GM23248 (cell line): ENCODE results near the gene CDH11. TPM values are rescaled to one million over a fixed set of nuclear protein-coding genes. Genes with fewer than 3 reads are reported as not detected.

Experiments
- DNase-seq: peaks from one replicate; pipeline ENCODE4 v3.0.0-alpha.2; 2015
- H2AFZ ChIP-seq: fragments of 200-600 bp; sonication (generic); 2 replicates; pipeline ENCODE4 v1.6.1; 2016; ENCODE audit warnings: antibody characterized with exemption
- H3F3A ChIP-seq: fragments of 200-600 bp; sonication (generic); 2 replicates; pipeline ENCODE4 v1.6.1; 2016; ENCODE audit warnings: mild to moderate bottlenecking, antibody characterized with exemption, mixed run types; ENCODE audit not compliant: insufficient read depth
- H3K27ac ChIP-seq: fragments of 200-600 bp; sonication (generic); 2 replicates; pipeline ENCODE4 v1.5.1; 2016; ENCODE audit warnings: mild to moderate bottlenecking
- H3K27me3 ChIP-seq: fragments of 200-600 bp; sonication (generic); replicated peaks from 2 replicates; pipeline ENCODE4 v1.6.1; 2016; ENCODE audit warnings: mild to moderate bottlenecking; ENCODE audit not compliant: insufficient read depth
- H3K36me3 ChIP-seq: fragments of 200-600 bp; sonication (generic); 2 replicates; pipeline ENCODE4 v1.6.1; 2016; ENCODE audit warnings: low read depth, mild to moderate bottlenecking
- H3K4me1 ChIP-seq: fragments of 200-600 bp; sonication (generic); 2 replicates; pipeline ENCODE4 v1.6.1; 2016; ENCODE audit warnings: mild to moderate bottlenecking; ENCODE audit not compliant: insufficient read depth
- H3K4me2 ChIP-seq: fragments of 200-600 bp; sonication (generic); one replicate; pipeline ENCODE4 v1.6.1; 2016; ENCODE audit warnings: mild to moderate bottlenecking; ENCODE audit not compliant: unreplicated experiment
- H3K4me3 ChIP-seq: fragments of 200-600 bp; sonication (generic); 2 replicates; pipeline ENCODE4 v1.5.1; 2016; ENCODE audit warnings: mild to moderate bottlenecking
- H3K79me2 ChIP-seq: fragments of 200-600 bp; sonication (generic); 2 replicates; pipeline ENCODE4 v1.6.1; 2016; ENCODE audit warnings: mild to moderate bottlenecking; ENCODE audit not compliant: insufficient read depth
- H3K9ac ChIP-seq: fragments of 200-600 bp; sonication (generic); 2 replicates; pipeline ENCODE4 v1.6.1; 2016; ENCODE audit warnings: mild to moderate bottlenecking
- H3K9me2 ChIP-seq: fragments of 200-600 bp; sonication (generic); 2 replicates; pipeline ENCODE4 v1.6.1; 2016; ENCODE audit warnings: mixed run types, mild to moderate bottlenecking, moderate library complexity; ENCODE audit not compliant: insufficient read depth
- H3K9me3 ChIP-seq: fragments of 200-600 bp; sonication (generic); one replicate; pipeline ENCODE4 v1.6.1; 2017; ENCODE audit warnings: low read depth
- H4K20me1 ChIP-seq: fragments of 200-600 bp; sonication (generic); 2 replicates; pipeline ENCODE4 v1.6.0; 2016; ENCODE audit not compliant: insufficient read depth
- EZH2 ChIP-seq: fragments of 200-600 bp; sonication (generic); IDR thresholded peaks from 2 replicates; pipeline ENCODE4 v1.6.1; 2018; ENCODE audit warnings: antibody characterized with exemption, mild to moderate bottlenecking; ENCODE audit not compliant: insufficient read depth, poor library complexity, severe bottlenecking
- EZH2phosphoT487 ChIP-seq: fragments of 200-600 bp; sonication (generic); IDR thresholded peaks from 2 replicates; pipeline ENCODE4 v1.6.1; 2018; ENCODE audit warnings: antibody characterized with exemption, moderate library complexity, mild to moderate bottlenecking, low read depth; ENCODE audit not compliant: insufficient read depth
- WGBS, 2 experiments: methylation state at CpG; one replicate each; pipeline ENCODE4 v1.1.6; 2015 to 2017; ENCODE audit warnings: low lambda C conversion rate in 2 of 2, low coverage in 1 of 2; ENCODE audit errors: missing lambda C conversion rate in 2 of 2; 5-methylcytosine and 5-hydroxymethylcytosine counted together
- in situ Hi-C: fragments of 300-500 bp; cut with MboI; formaldehyde crosslinking; loops from 2 replicates; pipeline ENCODE4 v1.15.0; 2020
- polyA plus RNA-seq: library from polyadenylated mRNA; unstranded; fragments of >200 nt; fragmentation: Nextera tagmentation; extraction: Ambion mirVana; gene quantifications from 2 replicates; pipeline ENCODE4 v1.2.1, GENCODE V29; 2016
- total RNA-seq: library from RNA; depleted of rRNA; stranded (reverse); fragments of >200 nt; shearing (Covaris generic); gene quantifications from 2 replicates; pipeline ENCODE4 v1.2.3, GENCODE V29; 2014

The CDH11 gene
- total and polyA plus RNA-seq, 2 experiments from 2014 or later: 264 to 525 TPM

GRCh38 chr16:64898159-64898558, 223.7 kb downstream of the CDH11 start:
- H3K36me3 ChIP-seq: no peaks in the 10 kb centered on the region
- H3K9me2 ChIP-seq: no peaks in the 10 kb centered on the region; the same call in 1 of the 2 replicates
- no peak overlapping the region for H2AFZ ChIP-seq
- H4K20me1 ChIP-seq: no peaks in the 10 kb centered on the region
- DNase-seq: no peak
- WGBS, 2 experiments: 60 to 81% methylated on average over 2 of the region's 2 CpGs
- H3F3A ChIP-seq: peaks cover 6% of the 10 kb centered on the region
- no peak overlapping the region for H3K4me3 ChIP-seq
- no peak overlapping the region for H3K27ac ChIP-seq
- no peaks in the 10 kb centered on the region for H3K27me3 ChIP-seq
- H3K4me2 ChIP-seq: no peak overlapping the region
- in situ Hi-C loops: no loop called here
- TF ChIP-seq EZH2 (no peak), EZH2phosphoT487 (no peak)
- H3K79me2 ChIP-seq: no peaks in the 10 kb centered on the region
- H3K9ac ChIP-seq: no peak overlapping the region
- H3K4me1 ChIP-seq: peaks cover 17% of the 10 kb centered on the region
- no peaks in the 10 kb centered on the region for H3K9me3 ChIP-seq
